GM19328 (cell line): ENCODE measurements around the gene CD163.
"Not testable (repeated sequence)": the region's sequence is repeated elsewhere in the genome, so short reads cannot be mapped to it uniquely, and the experiment has no call there.

Source experiments
- ATAC-seq: cut with Tn5 transposase; IDR thresholded peaks from one replicate; pipeline ENCODE4 v1.9.1; 2021; ENCODE audit warnings: mild to moderate bottlenecking, moderate library complexity; ENCODE audit not compliant: unreplicated experiment

Gene CD163

DNA sequence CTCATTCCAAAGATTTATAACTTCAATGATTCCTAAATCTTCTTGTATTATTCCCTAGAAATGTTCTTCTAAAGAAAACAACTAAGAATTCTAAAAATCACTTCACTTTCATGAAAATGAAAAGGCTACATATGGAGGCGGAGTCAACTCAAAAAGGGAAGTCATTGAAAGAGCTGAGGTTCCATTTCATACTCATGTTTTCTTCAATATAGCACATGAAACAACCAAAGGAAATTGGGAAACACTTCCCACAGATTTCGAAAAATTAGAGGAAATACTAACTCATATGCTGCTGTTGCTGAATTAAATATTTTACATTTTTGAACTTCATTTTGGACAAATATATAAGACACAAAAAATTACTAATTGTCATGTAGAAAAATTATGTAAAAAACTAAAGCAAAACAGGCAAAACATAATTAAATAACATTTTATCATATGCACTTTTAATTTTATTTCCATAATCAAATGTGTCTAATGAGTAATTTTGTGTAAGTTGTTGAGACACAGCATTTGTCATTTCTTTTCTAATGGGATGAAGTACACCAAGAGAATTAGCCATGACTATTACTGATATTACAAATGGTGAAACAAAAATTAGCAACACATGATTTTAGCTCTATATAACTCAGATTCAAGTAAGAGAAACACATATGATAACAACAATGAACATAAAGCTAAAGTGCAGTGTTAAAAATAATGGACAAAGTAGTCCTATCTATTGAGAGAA lies at the start of gene CD163:
Gene CD163 (minus strand): TSS at position 92 of the 730 bp plus-strand sequence. CDS start 87 bp downstream, at position 5.
- no peak for ATAC-seq

DNA sequence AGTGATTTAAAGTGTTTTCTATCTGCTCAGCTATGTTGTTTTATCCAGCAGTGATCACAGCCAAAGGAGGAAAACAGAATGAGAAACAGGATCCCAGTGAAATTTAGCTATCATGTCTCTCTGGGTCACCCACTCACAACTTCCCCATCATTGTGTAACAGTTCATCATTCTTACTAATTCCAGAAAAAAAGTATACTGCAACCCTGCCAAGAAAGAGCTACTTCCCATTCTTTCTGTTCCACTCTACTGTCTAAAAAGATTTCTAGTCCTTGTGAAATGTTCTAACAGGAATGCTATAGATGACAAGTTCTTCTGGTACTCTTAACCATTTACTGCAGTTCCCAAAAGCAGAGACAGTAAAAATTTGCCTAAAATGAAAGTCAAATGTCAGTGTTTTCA lies 39.2 kb upstream of the CD163 start:
- no peak for ATAC-seq

DNA sequence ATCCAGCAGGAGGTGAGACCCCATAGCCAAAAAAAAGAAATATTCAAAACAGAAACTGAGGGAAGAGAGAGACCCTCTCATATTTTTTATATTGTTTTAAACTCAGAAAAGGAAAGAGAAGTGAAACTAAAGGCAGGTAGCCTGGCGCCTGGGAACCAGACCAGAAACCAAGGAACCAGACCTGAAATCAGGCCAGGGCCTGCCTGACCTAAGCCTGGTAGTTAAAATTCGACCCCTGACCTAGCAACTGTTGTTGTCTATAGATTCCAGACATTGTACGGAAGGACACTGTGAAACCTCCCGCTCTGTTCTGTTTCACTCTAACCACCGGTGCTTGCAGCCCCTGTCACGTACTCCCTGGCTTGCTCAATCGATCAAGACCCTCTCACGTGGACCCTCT lies 38.5 kb upstream of the CD163 start:
- ATAC-seq = no peak

DNA sequence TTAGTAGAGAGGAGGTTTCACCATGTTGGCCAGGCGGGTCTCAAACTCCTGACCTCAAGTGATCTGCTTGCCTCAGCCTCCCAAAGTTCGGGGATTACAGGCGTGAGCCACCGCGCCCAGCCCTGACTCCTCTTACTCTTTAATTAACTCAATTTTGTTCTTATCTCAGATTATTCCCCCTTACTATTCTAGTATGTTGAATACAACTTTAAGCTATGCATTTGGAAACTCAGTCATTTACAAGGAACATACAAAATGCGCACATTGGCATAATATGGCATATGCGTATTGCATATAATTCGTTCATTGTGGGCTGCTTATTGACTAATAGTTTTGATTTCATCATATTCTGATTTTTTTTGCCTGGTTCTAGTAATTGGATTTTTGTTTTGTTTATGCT lies 10.8 kb upstream of the CD163 start:
- no peak for ATAC-seq

DNA sequence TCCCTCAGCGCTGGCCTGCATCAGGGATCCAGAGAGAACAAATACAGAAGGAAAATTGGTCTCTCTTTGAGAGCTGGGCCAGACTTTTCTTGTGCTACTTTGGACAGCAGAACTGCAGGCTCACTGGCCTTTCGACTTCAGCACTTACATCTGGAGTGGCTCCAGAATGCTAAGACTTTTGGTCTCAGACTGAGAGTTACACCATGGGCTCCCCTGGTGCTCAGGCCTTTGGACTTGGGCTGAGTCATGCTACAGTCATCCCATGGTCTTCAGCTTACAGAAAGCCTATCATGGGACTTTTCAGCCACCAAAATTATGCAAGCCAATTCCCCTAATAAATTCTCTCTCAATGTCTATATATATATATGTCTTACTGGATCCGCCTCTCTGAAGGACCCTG lies 9.0 kb upstream of the CD163 start:
- ATAC-seq = no peak

DNA sequence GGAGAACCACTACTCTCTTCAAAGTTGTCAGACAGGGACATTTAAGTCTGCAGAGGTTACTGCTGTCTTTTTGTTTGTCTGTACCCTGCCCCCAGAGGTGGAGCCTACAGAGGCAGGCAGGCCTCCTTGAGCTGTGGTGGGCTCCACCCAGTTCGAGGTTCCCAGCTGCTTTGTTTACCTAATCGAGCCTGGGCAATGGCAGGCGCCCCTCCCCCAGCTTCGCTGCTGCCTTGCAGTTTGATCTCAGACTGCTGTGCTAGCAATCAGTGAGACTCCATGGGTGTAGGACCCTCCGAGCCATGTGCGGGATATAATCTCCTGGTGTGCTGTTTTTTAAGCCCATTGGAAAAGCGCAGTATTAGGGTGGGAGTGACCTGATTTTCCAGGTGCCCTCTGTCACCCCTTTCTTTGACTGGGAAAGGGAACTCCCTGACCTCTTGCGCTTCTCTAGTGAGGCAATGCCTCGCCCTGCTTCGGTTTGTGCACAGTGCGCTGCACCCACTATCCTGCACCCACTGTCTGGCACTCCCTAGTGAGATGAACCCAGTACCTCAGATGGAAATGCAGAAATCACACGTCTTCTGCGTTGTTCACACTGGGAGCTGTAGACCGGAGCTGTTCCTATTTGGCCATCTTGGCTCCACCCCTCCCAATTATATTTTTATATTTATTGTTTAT lies 6.4 kb upstream of the CD163 start:
- not testable (repeated sequence) for ATAC-seq

DNA sequence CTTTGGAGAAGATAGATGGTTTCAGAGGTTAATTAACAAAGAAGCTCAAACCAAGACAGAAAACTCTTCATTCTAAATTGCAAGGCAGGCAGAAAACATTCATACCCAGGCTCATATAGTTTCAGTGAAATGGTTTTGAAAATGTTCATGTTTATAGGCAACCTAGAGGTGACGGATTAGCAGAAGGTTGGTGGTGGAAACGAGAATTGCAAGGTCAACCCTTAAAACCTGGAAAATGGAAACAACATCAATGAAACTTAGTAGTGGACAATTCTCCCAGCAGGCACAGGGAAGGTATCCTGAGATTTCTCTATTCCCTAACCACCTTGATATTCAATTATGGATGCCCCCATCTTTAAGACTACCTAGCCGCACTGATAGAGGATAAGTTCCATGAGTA lies 965 bp downstream of the CD163 start:
- no peak for ATAC-seq

DNA sequence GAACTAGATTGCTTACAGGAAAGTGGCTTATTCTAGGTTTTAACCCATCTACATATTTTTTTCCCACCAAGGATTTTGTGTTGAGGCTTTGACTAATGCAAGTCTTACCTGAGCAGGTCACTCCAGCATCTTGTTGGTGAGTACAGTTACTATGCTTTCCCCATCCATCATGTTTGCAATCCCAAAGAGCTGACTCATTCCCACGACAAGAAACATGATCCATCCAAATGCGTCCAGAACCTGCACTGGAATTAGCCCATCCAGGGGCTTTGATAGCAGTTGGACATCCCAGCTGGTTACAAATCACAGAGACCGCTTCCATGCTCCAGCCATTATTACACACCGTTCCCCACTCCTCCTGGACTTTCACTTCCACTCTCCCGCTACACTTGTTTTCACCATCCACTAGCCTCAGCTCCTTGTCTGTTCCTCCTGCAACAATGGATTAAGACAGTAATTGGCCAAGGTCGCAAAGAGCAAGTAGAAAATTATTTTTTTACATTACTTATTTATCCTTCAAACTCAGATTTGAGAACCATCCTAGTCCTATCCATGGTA lies 2.5 kb downstream of the CD163 start:
- ATAC-seq = no peak

DNA sequence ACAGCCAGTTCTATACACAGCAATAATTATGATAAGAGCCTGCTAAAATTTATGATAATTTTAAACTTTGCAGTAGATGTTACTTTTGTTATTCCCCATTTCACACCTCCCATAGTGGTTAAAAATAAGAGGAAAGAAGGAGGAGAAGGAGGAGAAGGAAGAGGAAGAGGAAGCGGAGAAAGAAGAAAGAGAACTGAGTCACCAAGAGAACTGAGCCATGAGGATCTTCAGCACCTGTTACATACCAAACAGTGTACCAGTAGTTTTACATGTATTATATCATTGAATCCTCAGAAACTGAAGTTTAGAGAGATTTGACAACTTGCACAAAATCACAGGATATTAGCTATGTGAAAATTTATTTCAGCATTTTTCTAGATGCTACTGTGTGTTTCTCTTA lies 3.9 kb downstream of the CD163 start:
- ATAC-seq = no peak

DNA sequence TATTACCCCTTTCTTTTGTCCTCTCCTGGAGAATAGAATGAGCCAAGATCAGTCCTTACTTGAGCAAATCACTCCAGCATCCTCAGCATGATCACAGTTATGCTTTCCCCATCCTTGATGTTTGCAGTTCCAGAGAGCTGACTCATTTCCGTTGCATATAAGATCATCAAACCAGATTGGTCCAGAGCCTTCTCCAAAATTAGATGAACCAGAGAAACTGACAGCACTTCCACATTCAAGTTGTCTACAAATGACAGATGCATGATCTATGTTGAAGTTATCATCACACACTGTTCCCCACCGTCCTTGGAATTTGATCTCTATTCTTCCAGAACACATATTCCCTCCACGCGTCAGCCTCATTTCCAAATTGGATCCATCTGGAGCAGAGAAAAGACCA lies 4.8 kb downstream of the CD163 start:
- no peak for ATAC-seq

DNA sequence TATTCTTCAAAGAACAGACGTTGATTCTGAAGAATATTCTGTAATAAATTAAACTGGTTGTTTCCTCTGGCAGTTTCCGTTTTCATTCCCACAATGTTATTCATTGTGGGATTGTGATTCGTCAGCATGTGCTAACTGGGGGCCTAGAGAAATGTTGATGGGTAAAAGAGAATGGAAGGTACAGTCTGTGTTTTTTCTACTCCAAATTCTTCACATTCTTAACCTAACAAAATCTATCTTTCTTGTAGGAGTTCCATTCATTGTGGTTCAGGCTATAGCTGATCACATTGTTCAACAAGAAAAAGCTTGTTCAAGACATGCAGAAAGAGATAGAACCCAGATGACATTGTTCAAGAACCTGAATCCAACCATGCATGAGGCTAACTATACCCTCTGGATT lies 5.9 kb downstream of the CD163 start:
- no peak for ATAC-seq

DNA sequence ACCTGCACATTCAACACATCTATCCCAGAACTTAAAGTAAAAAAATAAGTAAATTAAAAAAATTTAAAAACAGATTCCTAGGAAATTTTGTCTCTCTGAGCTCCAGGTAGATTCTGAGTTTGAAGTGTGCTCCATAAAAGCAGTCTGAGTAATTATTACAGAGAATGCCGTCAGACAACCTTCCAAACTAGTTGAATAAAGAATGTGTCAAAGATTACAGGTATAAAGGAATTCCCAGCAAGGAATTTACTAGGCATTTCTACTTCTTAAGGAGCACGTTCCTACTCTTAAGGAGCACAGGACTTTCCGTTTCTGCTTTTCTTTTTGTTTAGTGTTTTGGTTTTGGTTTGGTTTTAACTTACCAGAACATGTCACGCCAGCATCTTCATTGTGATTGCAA lies 7.1 kb downstream of the CD163 start:
- ATAC-seq = no peak

DNA sequence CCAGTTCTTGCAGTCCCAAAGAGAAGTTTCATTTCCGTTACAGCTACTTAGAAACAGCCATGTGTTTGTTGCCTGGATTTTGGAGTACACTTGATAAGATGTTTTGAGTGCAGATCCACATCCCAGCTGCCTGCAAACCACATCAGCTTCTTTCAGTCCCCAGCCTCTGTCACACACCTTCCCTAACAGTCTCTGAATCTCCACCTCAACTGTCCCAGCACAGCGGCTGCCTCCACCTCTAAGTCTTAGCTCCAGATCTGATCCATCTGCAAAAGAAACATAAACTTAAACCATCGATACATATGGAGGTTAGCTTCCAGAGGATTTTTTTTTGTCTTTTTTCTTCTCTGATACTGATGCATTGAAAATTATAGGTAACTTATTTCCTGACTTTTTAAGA lies 8.4 kb downstream of the CD163 start:
- no peak for ATAC-seq

DNA sequence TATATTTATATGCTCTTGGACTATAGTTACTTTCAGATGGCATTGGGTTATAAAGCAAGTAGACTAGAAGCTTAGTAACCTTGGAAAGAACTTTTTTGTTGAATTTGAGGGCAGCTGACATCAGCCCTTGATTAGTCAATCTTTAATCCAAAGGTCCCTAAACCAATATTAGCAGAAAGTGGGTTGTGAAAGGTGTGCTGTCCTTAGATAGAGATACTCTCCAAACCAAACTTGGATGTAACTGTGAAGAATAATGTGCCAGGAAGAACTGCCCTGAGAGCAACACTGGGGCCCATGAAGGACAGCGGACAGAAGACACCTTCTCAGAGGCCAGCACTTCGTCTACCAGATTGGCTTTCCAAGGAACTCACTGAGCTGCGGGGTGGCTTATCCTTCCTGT lies 10.6 kb downstream of the CD163 start:
- no peak for ATAC-seq

DNA sequence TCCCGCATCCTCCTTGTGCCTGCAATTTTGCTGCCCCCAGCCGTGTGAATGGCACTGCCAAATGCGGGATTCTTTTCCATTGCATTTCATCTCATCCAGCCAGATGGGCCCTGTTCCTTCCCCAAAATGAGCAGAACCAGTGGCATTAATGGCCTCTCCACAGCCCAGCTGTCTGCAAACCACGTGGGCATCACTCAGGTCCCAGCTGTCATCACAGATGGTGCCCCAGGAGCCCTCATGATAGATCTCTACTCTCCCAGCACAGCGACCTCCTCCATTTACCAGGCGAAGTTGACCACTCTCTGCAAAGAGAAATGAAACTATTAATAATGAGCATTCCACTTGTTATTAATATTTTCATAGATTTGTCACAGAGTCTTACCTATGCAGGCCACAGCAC lies 17.1 kb downstream of the CD163 start:
- no peak for ATAC-seq

DNA sequence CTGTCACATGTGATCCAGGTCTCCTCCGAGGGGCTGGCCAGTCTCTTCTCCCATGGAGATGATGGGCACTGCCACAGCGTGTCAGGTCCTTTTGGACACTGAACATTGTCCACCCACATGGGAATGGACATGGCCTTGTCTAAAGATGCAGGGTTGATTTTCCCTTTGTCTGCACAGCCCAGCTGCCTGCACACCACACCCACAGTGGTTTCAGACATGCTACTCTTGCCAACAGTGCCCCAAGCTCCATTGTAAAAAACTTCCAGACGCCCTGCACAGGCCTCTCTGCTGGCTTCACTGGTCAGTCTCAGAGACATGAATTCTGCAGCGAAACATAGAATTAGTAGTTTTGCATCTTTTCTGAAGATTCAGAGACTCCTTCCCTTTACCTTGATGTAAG lies 18.5 kb downstream of the CD163 start:
- no peak for ATAC-seq

DNA sequence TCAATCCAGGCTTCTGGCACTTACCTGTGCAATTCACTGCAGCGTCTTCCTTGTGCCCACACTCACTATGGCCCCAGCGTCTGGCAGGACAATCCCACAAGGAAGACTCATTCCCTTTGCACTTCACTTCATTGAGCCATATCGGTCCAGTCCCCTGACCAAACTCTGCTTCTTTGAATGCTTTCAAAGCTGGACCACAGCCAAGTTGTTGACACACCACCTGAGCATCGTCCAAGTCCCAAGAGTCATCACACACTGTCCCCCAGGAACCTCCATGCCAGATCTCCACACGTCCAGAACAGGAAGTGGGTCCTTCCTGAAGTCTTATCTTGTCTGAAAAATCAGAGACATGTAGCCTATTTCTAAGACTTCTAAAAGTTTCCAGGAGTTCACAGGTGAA lies 20.2 kb downstream of the CD163 start:
- ATAC-seq = no peak

DNA sequence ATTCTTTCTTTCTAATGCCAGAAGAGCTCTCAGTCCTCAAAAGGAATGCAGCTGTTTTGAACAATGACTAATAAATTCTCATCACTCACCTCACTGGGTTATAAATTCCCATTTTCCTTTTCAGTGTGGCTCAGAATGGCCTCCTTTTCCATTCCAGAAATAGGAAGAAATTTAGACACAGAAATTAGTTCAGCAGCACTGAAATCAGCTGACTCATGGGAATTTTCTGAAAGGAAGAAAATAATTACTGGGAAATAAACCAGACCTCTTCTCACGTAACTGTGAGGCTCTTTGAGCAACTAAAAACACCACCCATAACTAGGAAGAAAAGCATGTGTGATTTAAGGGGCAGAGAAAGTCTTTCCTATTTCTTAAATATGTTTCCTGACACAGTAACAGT lies 23.8 kb downstream of the CD163 start:
- no peak for ATAC-seq

DNA sequence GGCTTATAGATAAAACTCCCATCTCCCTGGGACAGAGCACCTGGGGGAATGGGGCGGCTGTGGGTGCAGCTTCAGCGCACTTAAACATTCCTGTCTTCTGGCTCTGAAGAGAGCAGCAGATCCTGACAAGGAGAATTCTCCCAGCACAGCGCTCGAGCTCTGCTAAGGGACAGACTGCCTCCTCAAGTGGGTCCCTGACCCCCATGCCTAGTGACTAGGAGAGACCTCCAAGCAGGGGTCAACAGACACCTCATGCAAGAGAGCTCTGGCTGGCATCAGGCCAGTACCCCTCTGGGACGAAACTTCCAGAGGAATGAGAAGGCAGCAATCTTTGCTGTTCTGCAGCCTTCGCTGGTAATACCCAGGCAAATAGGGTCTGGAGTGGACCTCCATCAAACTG lies 31.5 kb downstream of the CD163 start:
- ATAC-seq = no peak

DNA sequence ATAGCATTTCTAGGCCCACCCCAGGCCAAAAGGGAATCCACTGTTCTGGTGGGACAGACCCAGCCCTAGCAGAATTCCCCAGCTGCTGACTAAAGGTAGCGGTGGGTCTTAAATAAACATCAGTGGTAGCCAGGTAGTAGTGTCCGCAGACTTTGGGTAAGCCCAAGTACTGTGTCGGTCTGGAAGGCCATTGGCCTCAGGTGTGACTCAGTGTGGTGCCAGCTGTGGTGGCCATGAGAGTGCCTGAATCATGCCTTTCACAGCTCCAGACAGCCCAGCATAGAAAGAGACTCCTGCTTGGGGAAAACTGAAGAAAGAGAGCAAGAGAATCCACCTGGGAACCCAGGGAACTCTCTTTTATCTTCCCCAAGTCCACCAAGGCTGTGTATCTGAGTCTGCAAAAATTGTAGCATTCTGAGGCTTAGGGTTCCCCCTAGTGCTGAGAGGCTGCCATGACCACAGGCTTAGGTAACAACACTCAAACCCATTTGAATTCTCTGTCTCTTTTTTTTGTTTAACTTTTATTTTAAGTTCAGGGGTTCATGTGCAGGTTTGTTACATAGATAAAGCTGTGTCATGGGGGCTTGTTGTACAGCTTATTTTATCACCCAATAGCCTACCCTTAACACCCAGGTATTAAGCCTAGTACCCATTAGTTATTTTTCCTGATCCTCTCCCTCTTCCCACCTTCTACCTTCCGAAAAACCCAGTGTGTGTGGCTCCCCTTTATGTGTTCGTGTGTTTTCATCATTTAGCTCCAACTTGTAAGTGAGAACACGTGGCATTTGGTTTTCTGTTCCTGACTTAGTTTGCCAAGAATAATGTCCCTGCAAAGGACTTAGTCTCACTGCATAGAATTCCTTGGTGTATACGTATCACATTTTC lies 43.0 kb downstream of the CD163 start:
- ATAC-seq = no peak

DNA sequence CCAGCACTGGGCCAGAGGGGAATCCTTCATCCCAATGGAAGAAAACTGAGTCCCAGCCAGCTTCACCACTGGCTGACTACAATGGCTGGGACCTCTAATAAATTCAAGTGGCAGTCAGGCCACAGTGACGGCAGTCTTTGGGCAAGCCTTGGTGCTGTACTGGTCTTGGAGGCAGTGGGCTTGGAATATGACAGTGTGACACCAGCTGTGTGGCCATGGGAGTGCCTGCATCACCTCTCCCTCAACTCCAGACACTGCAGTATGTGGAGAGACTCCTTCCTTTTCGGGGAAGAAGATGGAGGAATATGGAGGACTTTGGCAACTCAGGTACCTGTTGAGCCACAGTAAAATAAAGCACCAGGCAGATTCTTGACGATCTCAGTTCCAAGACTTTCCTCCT lies 43.6 kb downstream of the CD163 start:
- no peak for ATAC-seq
